Endothelial cell of umbilical vein (primary cell): Measurements from ENCODE around the gene LTO1. TPM values are rescaled to one million over a fixed set of nuclear protein-coding genes. Genes with fewer than 3 reads are reported as not detected.

Experiments
- BruUV-seq: library from RNA; stranded (reverse); fragments of 400-500 nt; replicated peaks from 2 replicates; lab custom pipeline; 2021; lab: Mats Ljungman, UMichigan
- CTCF ChIA-PET: fragments of 300-600, 350-600 bp; sonication (Branson Sonifier 250); formaldehyde crosslinking; loops from one replicate; lab custom pipeline; 2021; ENCODE audit warnings: antibody characterized with exemption, inconsistent platforms; lab: Charles Lee
- POLR2A ChIA-PET: fragments of 300-600, 350-600 bp; sonication (Branson Sonifier 250); formaldehyde crosslinking; loops from one replicate; lab custom pipeline; 2021; ENCODE audit warnings: antibody characterized with exemption, inconsistent platforms; lab: Charles Lee
- DNase-seq: peaks from one replicate; pipeline ENCODE4 v3.0.0-alpha.2; 2011; ENCODE audit warnings: low read depth, low spot score
- FAIRE-seq: peaks from 2 replicates; lab custom pipeline; 2011; peaks lifted over from hg19 to GRCh38; lab: Jason Lieb, UNC
- H2AFZ ChIP-seq: 2 replicates; pipeline ENCODE4 v1.6.0; 2012; ENCODE audit warnings: low read depth, low read length, control low read depth, inconsistent platforms
- H3K27ac ChIP-seq: 2 replicates; pipeline ENCODE4 v1.5.1; 2011; ENCODE audit warnings: low read depth, mild to moderate bottlenecking, control low read depth, low read length, moderate library complexity; ENCODE audit not compliant: insufficient read depth
- H3K27me3 ChIP-seq, 2 experiments: 2 replicates each; pipeline versions ENCODE4 v1.6.0 to v1.6.1; 2011; ENCODE audit warnings: low read length in 2 of 2, mixed read lengths in 1 of 2; ENCODE audit not compliant: control insufficient read depth in 2 of 2, insufficient read depth in 2 of 2
- H3K36me3 ChIP-seq, 2 experiments: 2 replicates in 1 of 2; 3 replicates in 1 of 2; pipeline ENCODE4 v1.5.1; 2011; ENCODE audit warnings: low read length in 2 of 2, mild to moderate bottlenecking in 1 of 2, moderate library complexity in 1 of 2; ENCODE audit not compliant: control insufficient read depth in 2 of 2, insufficient read depth in 2 of 2; ENCODE audit errors: extremely low read depth in 1 of 2
- H3K4me1 ChIP-seq: 3 replicates; pipeline ENCODE4 v1.5.1; 2011; ENCODE audit warnings: mild to moderate bottlenecking, low read length; ENCODE audit not compliant: control insufficient read depth, insufficient read depth; ENCODE audit errors: extremely low read depth
- H3K4me2 ChIP-seq: 2 replicates; pipeline ENCODE4 v1.6.1; 2011; ENCODE audit warnings: low read length, control low read depth, mixed read lengths; ENCODE audit not compliant: insufficient read depth
- H3K4me3 ChIP-seq, 3 experiments: fragments of 200-600 bp in 1 of 3; sonication (generic), shearing (Covaris generic) in 1 of 3; replicated peaks in 1 of 3; 2 replicates each; pipeline ENCODE4 v1.5.1; 2011 to 2016; ENCODE audit warnings: control low read depth in 3 of 3, low read length in 3 of 3, mild to moderate bottlenecking in 2 of 3, inconsistent platforms in 1 of 3, low read depth in 1 of 3, moderate library complexity in 1 of 3; ENCODE audit not compliant: insufficient read depth in 1 of 3
- H3K79me2 ChIP-seq: 2 replicates; pipeline ENCODE4 v1.6.0; 2012; ENCODE audit warnings: low read length, inconsistent platforms; ENCODE audit not compliant: control insufficient read depth, insufficient read depth
- H3K9ac ChIP-seq: replicated peaks from 2 replicates; pipeline ENCODE3; 2011; ENCODE audit warnings: low read length, control low read depth; ENCODE audit not compliant: insufficient read depth; ENCODE audit errors: extremely low read depth
- H3K9me1 ChIP-seq: replicated peaks from 3 replicates; pipeline ENCODE4 v1.6.0; 2011; ENCODE audit warnings: mild to moderate bottlenecking, low read length; ENCODE audit not compliant: control insufficient read depth, insufficient read depth; ENCODE audit errors: extremely low read depth
- H3K9me3 ChIP-seq: replicated peaks from 2 replicates; pipeline ENCODE4 v1.5.1; 2012; ENCODE audit warnings: low read length, inconsistent platforms; ENCODE audit not compliant: control insufficient read depth, insufficient read depth
- H4K20me1 ChIP-seq: replicated peaks from 2 replicates; pipeline ENCODE3; 2011; ENCODE audit warnings: mild to moderate bottlenecking, low read length; ENCODE audit not compliant: control insufficient read depth, insufficient read depth; ENCODE audit errors: extremely low read depth
- EZH2 ChIP-seq: IDR thresholded peaks from 2 replicates; pipeline ENCODE4 v1.6.1; 2012; ENCODE audit warnings: borderline replicate concordance, low read depth, mild to moderate bottlenecking, moderate library complexity, low read length, inconsistent platforms; ENCODE audit not compliant: severe bottlenecking
- FOS ChIP-seq: IDR thresholded peaks from 2 replicates; pipeline ENCODE4 v1.6.1; 2011; ENCODE audit warnings: mild to moderate bottlenecking, low read length, moderate library complexity, borderline replicate concordance; ENCODE audit not compliant: insufficient read depth
- GATA2 ChIP-seq: IDR thresholded peaks from 2 replicates; pipeline ENCODE4 v1.7.0; 2011; ENCODE audit warnings: low read depth, mild to moderate bottlenecking, moderate library complexity, mixed read lengths, low read length; ENCODE audit not compliant: insufficient read length, insufficient read depth
- JUN ChIP-seq: IDR thresholded peaks from 2 replicates; pipeline ENCODE4 v1.6.1; 2011; ENCODE audit warnings: borderline replicate concordance, low read depth; ENCODE audit not compliant: insufficient read length, insufficient read depth
- MYC ChIP-seq: IDR thresholded peaks from one replicate; pipeline ENCODE4 v1.6.1; 2011; ENCODE audit warnings: mild to moderate bottlenecking, low read depth, low read length
- POLR2A ChIP-seq: IDR thresholded peaks from 2 replicates; pipeline ENCODE4 v1.6.1; 2012; ENCODE audit warnings: low read depth, mild to moderate bottlenecking, control low read depth, low read length
- POLR2AphosphoS5 ChIP-seq: IDR thresholded peaks from 2 replicates; pipeline ENCODE4 v1.6.1; 2012; ENCODE audit warnings: low read depth, mild to moderate bottlenecking, control low read depth, low read length, moderate library complexity; ENCODE audit not compliant: insufficient read depth
- dilution Hi-C: fragments of 300-500 bp; cut with MboI; formaldehyde crosslinking; loops from one replicate; pipeline ENCODE4 v1.15.0; 2019; ENCODE audit warnings: low sequenced_read_pairs; ENCODE audit not compliant: extremely low pct_ligation_motif_present
- intact Hi-C: fragments of 100-400 bp; cut with micrococcal nuclease; formaldehyde crosslinking; loops from one replicate; pipeline ENCODE4 v1.10.0; 2022
- polyA plus RNA-seq, 4 experiments: library from polyadenylated mRNA; depleted of rRNA in 3 of 4; stranded (reverse) in 3 of 4; unstranded in 1 of 4; fragments of >200 nt; gene quantifications; 2 replicates each; pipeline versions ENCODE4 v1.2.1 to v1.2.3, GENCODE V29; 2011 to 2012; ENCODE audit warnings: missing spikeins in 1 of 4
- total RNA-seq: library from RNA; stranded (reverse); gene quantifications from 2 replicates; pipeline ENCODE4 v1.2.3, GENCODE V29; 2021
- TF ChIP-seq, protein P1 (sequence below), 2 donors: IDR thresholded peaks; 1 replicate in 1 of 2; 2 replicates in 1 of 2; pipeline ENCODE4 v1.5.1; 2011; ENCODE audit warnings: low read length in 2 of 2, mild to moderate bottlenecking in 2 of 2, moderate library complexity in 2 of 2, control low read depth in 1 of 2, inconsistent platforms in 1 of 2, low read depth in 1 of 2; ENCODE audit not compliant: insufficient read depth in 1 of 2; ENCODE audit errors: extremely low read depth in 1 of 2
- TF ChIP-seq, protein P2 (sequence below): IDR thresholded peaks from 2 replicates; pipeline ENCODE4 v1.6.1; 2011; ENCODE audit not compliant: insufficient read depth, insufficient read length

Gene LTO1
- total and polyA plus RNA-seq, 2 donors (not counting 3 experiments of a cell fraction or from before 2014, with no cell fraction given) = 26.8 to 30.9 TPM

DNA sequence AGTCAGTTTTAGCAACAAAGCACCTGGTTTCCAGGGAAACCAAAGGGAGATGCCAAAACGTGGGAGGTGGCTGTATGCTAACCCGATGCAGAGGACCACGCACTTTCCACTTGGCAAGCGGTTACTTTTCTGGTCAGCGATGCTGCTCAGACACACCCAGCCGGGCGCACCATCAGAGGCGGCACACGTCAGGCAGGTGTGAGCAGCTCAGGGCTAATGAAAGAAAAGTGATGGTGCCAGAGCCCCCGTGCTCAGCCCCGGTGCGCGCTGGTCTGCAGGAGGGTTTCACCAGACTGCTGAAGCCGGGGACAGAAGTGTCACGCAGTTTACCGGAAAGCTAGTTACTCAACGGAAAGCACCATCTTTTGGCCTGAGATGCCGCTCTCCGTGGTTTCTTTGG lies 5.7 kb downstream of the LTO1 start:
- TF ChIP-seq EZH2 (no peak), JUN (no peak), MYC (no peak), POLR2AphosphoS5 (no peak), GATA2 (no peak), POLR2A (no peak), FOS (no peak)
- TF ChIP-seq, protein P1, sequence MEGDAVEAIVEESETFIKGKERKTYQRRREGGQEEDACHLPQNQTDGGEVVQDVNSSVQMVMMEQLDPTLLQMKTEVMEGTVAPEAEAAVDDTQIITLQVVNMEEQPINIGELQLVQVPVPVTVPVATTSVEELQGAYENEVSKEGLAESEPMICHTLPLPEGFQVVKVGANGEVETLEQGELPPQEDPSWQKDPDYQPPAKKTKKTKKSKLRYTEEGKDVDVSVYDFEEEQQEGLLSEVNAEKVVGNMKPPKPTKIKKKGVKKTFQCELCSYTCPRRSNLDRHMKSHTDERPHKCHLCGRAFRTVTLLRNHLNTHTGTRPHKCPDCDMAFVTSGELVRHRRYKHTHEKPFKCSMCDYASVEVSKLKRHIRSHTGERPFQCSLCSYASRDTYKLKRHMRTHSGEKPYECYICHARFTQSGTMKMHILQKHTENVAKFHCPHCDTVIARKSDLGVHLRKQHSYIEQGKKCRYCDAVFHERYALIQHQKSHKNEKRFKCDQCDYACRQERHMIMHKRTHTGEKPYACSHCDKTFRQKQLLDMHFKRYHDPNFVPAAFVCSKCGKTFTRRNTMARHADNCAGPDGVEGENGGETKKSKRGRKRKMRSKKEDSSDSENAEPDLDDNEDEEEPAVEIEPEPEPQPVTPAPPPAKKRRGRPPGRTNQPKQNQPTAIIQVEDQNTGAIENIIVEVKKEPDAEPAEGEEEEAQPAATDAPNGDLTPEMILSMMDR (IDR thresholded peaks at IDR 0.05; ENCODE audit: extremely low read depth in 1 of 2, insufficient read depth in 1 of 2, low read depth in 1 of 2, low read length in 2 of 2) = no peak
- TF ChIP-seq, protein P2, sequence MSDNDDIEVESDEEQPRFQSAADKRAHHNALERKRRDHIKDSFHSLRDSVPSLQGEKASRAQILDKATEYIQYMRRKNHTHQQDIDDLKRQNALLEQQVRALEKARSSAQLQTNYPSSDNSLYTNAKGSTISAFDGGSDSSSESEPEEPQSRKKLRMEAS = no peak
- Histone ChIP-seq H3K4me1 (peaks cover 7% of the 10 kb centered on the region), H3K27ac (no peak overlapping the region), H2AFZ (no peak overlapping the region), H3K36me3 (peaks cover 6 to 21% of the 10 kb centered on the region in 2 experiments), H3K27me3 (no peaks in the 10 kb centered on the region), H4K20me1 (no peaks in the 10 kb centered on the region), H3K9me3 (no peaks in the 10 kb centered on the region), H3K9me1 (no peaks in the 10 kb centered on the region), H3K9ac (no peak overlapping the region), H3K4me2 (no peak overlapping the region), H3K79me2 (peaks cover 20% of the 10 kb centered on the region), H3K4me3 (no peak overlapping the region)
- CTCF ChIA-PET = interaction anchor here (1.1 to 5.9 kb wide), 16 partner anchors 8 to 669 kb away, joined by 3 to 137 read pairs (median 6); partner anchors contain the start of genes MYEOV and TPCN2
- dilution Hi-C loops = loop anchor here (25.0 kb wide), 1 partner anchor 557 kb away; no protein-coding TSS in a partner anchor
- no TSS peak for BruUV-seq
- intact Hi-C loops = no loop called here
- FAIRE-seq (no peak), DNase-seq (no peak)
- POLR2A ChIA-PET = interaction anchor here (0.7 kb wide), 1 partner anchor 28 kb away, joined by 3 read pairs; no protein-coding TSS in a partner anchor
